K562 (cell line): ENCODE measurements around the gene TBRG4. TPM values are rescaled to one million over a fixed set of nuclear protein-coding genes. Genes with fewer than 3 reads are reported as not detected.

Experiments used
- ATAC-seq: fragments of 200-7000 bp; cut with Tn5 transposase; 3 replicates; pipeline ENCODE4 v1.9.1; 2020; ENCODE audit warnings: moderate library complexity
- BruUV-seq: library from RNA; stranded (reverse); fragments of 400-500 nt; replicated peaks from 2 replicates; lab custom pipeline; 2021; lab: Mats Ljungman, UMichigan
- CTCF ChIA-PET: fragments of 300-600 bp; formaldehyde crosslinking; extraction: SDS; loops from one replicate; lab custom pipeline; 2021; ENCODE audit warnings: low intra/inter-chr PET ratio; lab: Yijun Ruan, JAX
- POLR2A ChIA-PET: fragments of 300-600, 350-650 bp; sonication (Branson Sonifier 250); formaldehyde crosslinking; extraction: SDS; loops from one replicate; lab custom pipeline; 2021; ENCODE audit warnings: antibody characterized with exemption, inconsistent platforms; lab: Yijun Ruan, JAX
- DNase-seq, 4 experiments: peaks; one replicate each; pipeline versions ENCODE4 v3.0.0 to v3.0.0-alpha.2; 2011 to 2018; ENCODE audit warnings: low spot score in 3 of 4, mixed read lengths in 3 of 4; ENCODE audit errors: extremely low read depth in 1 of 4
- FAIRE-seq: peaks from 2 replicates; lab custom pipeline; 2011; peaks lifted over from hg19 to GRCh38; lab: Jason Lieb, UNC
- H2AFZ ChIP-seq: 2 replicates; pipeline ENCODE4 v1.6.0; 2011; ENCODE audit warnings: low read depth, low read length, control low read depth, inconsistent platforms
- H3K27ac ChIP-seq: fragments of 200-600 bp; 3 replicates; pipeline ENCODE4 v1.8.0; 2011; ENCODE audit warnings: low read depth, mild to moderate bottlenecking, control low read depth, inconsistent platforms, low read length, moderate library complexity, mixed read lengths; ENCODE audit errors: extremely low read depth
- H3K27me3 ChIP-seq, 2 experiments: fragments of 300-600 bp in 1 of 2; 2 replicates in 1 of 2; 3 replicates in 1 of 2; pipeline versions ENCODE4 v1.6.0 to v1.8.0; 2011; ENCODE audit warnings: inconsistent platforms in 2 of 2, low read length in 2 of 2, mild to moderate bottlenecking in 1 of 2, mixed read lengths in 1 of 2, moderate library complexity in 1 of 2; ENCODE audit not compliant: control insufficient read depth in 2 of 2, insufficient read depth in 2 of 2
- H3K36me3 ChIP-seq: fragments of 300-600 bp; 3 replicates; pipeline ENCODE4 v1.8.0; 2011; ENCODE audit warnings: mild to moderate bottlenecking, low read length, inconsistent platforms; ENCODE audit not compliant: control insufficient read depth, insufficient read depth
- H3K4me1 ChIP-seq, 2 experiments: fragments of 200-600 bp in 1 of 2; replicated peaks in 1 of 2; 2 replicates in 1 of 2; 3 replicates in 1 of 2; pipeline versions ENCODE4 v1.5.1 to v1.8.0; 2011; ENCODE audit warnings: inconsistent platforms in 2 of 2, low read length in 2 of 2, mild to moderate bottlenecking in 1 of 2, mixed read lengths in 1 of 2, moderate library complexity in 1 of 2; ENCODE audit not compliant: control insufficient read depth in 2 of 2, insufficient read depth in 2 of 2
- H3K4me2 ChIP-seq: 2 replicates; pipeline ENCODE4 v1.6.1; 2011; ENCODE audit warnings: low read length, control low read depth, inconsistent platforms, mixed read lengths; ENCODE audit not compliant: insufficient read depth
- H3K4me3 ChIP-seq: fragments of 200-600 bp; sonication (generic), shearing (Covaris generic); 2 replicates; pipeline ENCODE4 v1.5.1; 2016; ENCODE audit warnings: control low read depth, inconsistent platforms
- H3K79me2 ChIP-seq: fragments of 200-600 bp; 3 replicates; pipeline ENCODE4 v1.8.0; 2011; ENCODE audit warnings: low read length, inconsistent platforms; ENCODE audit not compliant: control insufficient read depth, insufficient read depth
- H3K9ac ChIP-seq, 2 experiments: 2 replicates each; pipeline versions ENCODE4 v1.6.0 to v1.6.1; 2011; ENCODE audit warnings: low read depth in 2 of 2, low read length in 2 of 2, control low read depth in 1 of 2, inconsistent platforms in 1 of 2, mild to moderate bottlenecking in 1 of 2, mixed read lengths in 1 of 2; ENCODE audit not compliant: insufficient read depth in 1 of 2
- H3K9me1 ChIP-seq: one replicate; pipeline ENCODE4 v1.6.0; 2011; ENCODE audit warnings: inconsistent platforms, mild to moderate bottlenecking, low read length, moderate library complexity; ENCODE audit not compliant: control insufficient read depth, insufficient read depth
- H3K9me3 ChIP-seq: replicated peaks from 2 replicates; pipeline ENCODE4 v1.5.1; 2011; ENCODE audit warnings: low read depth, low read length, inconsistent platforms; ENCODE audit not compliant: control insufficient read depth, insufficient read depth
- H4K20me1 ChIP-seq: replicated peaks from 2 replicates; pipeline ENCODE4 v1.6.1; 2011; ENCODE audit warnings: low read length, inconsistent platforms, mixed read lengths; ENCODE audit not compliant: control insufficient read depth, insufficient read depth
- NR4A1 ChIP-seq, 2 experiments: fragments of 250-450 bp in 1 of 2; fragments of 450-650 bp in 1 of 2; sonication (Bioruptor Pico) in 1 of 2; IDR thresholded peaks; 2 replicates each; pipeline versions ENCODE4 v1.4.0 to v1.6.1; 2016 to 2020; ENCODE audit warnings: mild to moderate bottlenecking in 2 of 2, missing compliant biosample characterization in 1 of 2, missing genetic modification characterization in 1 of 2, moderate library complexity in 1 of 2
- POLR2G ChIP-seq: fragments of 200-400 bp; formaldehyde crosslinking; IDR thresholded peaks from 2 replicates; pipeline ENCODE4 v1.6.1; 2017; ENCODE audit warnings: low read depth, mild to moderate bottlenecking, antibody characterized with exemption, low read length, moderate library complexity
- RBFOX2 ChIP-seq: fragments of 200-400 bp; formaldehyde crosslinking; IDR thresholded peaks from 2 replicates; pipeline ENCODE4 v1.6.1; 2017; ENCODE audit warnings: low read depth, mild to moderate bottlenecking, low read length, moderate library complexity
- ZC3H4 ChIP-seq: sonication (generic); formaldehyde crosslinking; IDR thresholded peaks from 2 replicates; pipeline ENCODE4 v1.9.0; 2021; ENCODE audit warnings: missing genetic modification reagents, borderline replicate concordance
- WGBS: fragments of 100-300 bp; shearing (Covaris generic); methylation state at CpG from one replicate; pipeline ENCODE4 v1.1.6; 2016; ENCODE audit warnings: low coverage, mixed read lengths; ENCODE audit not compliant: insufficient coverage; ENCODE audit errors: missing lambda C conversion rate; 5-methylcytosine and 5-hydroxymethylcytosine counted together
- in situ Hi-C: fragments of 300-500 bp; cut with MboI; formaldehyde crosslinking; loops from 4 replicates; pipeline ENCODE4 v1.15.0; 2018; ENCODE audit warnings: inconsistent platforms, mixed read lengths
- intact Hi-C: fragments of 100-400 bp; cut with micrococcal nuclease; formaldehyde crosslinking; loops from 2 replicates; pipeline ENCODE4 v1.14.2; 2022
- polyA plus RNA-seq, 8 experiments: library from polyadenylated mRNA; depleted of rRNA in 4 of 8; stranded (reverse) in 5 of 8; unstranded in 3 of 8; fragments of >200 nt; fragmentation: Nextera tagmentation in 2 of 8; fragmentation: Illumina TruSeq in 1 of 8; extraction: Ambion mirVana in 2 of 8; extraction: Trizol in 1 of 8; gene quantifications; 2 replicates each; pipeline versions ENCODE4 v1.2.1 to v1.2.3, GENCODE V29; 2011 to 2014; ENCODE audit warnings: inconsistent platforms in 1 of 8, missing spikeins in 1 of 8
- total RNA-seq, 7 experiments: library from RNA; depleted of rRNA in 6 of 7; stranded (reverse); fragments of >200 nt in 6 of 7; fragmentation: Illumina TruSeq in 2 of 7; extraction: Trizol in 2 of 7; gene quantifications; 2 replicates each; pipeline versions ENCODE4 v1.2.1 to v1.2.3, GENCODE V29; 2011 to 2021; ENCODE audit warnings: low replicate concordance in 1 of 7

Gene TBRG4
- total and polyA plus RNA-seq, 9 of the 15 experiments (the other 6 are each of a cell fraction or from before 2014, with no cell fraction given) = 11.2 to 322 (median 216) TPM

- ChIA-PET POLR2A (interaction anchor here (0.6 to 4.2 kb wide), 7 partner anchors 8 to 103 kb away, joined by 3 to 19 read pairs (median 4); partner anchors contain the start of gene TBRG4), CTCF (no interaction called here)
- intact Hi-C loops = no loop called here
- Histone ChIP-seq H3K9me3 (no peaks in the 10 kb centered on the region), H3K36me3 (peaks cover 100% of the 10 kb centered on the region), H3K27ac (no peak overlapping the region), H2AFZ (no peak overlapping the region), H3K27me3 (no peaks in the 10 kb centered on the region), H3K4me3 (no peak overlapping the region), H4K20me1 (peaks cover 58% of the 10 kb centered on the region), H3K79me2 (peaks cover 53% of the 10 kb centered on the region), H3K4me2 (no peak overlapping the region), H3K9ac (peak overlapping the region in 1 of 2 experiments; percentile 54; a peak in 2 of 4 replicates), H3K9me1 (peaks cover 4% of the 10 kb centered on the region), H3K4me1 (peaks cover 13 to 30% of the 10 kb centered on the region in 2 experiments; a peak in 4 of 5 replicates)
- DNase-seq (no peak), FAIRE-seq (no peak), ATAC-seq (no peak)
- in situ Hi-C loops = no loop called here
- no TSS peak for BruUV-seq
- WGBS = 95% methylated on average over 14 of the region's 17 CpGs
- TF ChIP-seq ZC3H4 (CRISPR knock-in tag) = 0 out of 2 replicates have a peak, but pooled peaks have one; percentile 44
- peak; percentile 68 for TF ChIP-seq POLR2G
- no peak for TF ChIP-seq NR4A1 (CRISPR knock-in tag; IDR thresholded peaks at IDR 0.05)
- TF ChIP-seq NR4A1 (tag; IDR thresholded peaks at IDR 0.05) = no peak
- TF ChIP-seq RBFOX2 = peak; percentile 79
These were observed 7.3 kb downstream of the TBRG4 start for GRCh38 chr7:45103958-45104843.
